ENCODE measurements around the gene SPRYD3.

Gene SPRYD3

GRCh38 chr12:53025250-53025649 is 53.9 kb downstream of the SPRYD3 start:
- TF ChIP-seq, protein P1, sequence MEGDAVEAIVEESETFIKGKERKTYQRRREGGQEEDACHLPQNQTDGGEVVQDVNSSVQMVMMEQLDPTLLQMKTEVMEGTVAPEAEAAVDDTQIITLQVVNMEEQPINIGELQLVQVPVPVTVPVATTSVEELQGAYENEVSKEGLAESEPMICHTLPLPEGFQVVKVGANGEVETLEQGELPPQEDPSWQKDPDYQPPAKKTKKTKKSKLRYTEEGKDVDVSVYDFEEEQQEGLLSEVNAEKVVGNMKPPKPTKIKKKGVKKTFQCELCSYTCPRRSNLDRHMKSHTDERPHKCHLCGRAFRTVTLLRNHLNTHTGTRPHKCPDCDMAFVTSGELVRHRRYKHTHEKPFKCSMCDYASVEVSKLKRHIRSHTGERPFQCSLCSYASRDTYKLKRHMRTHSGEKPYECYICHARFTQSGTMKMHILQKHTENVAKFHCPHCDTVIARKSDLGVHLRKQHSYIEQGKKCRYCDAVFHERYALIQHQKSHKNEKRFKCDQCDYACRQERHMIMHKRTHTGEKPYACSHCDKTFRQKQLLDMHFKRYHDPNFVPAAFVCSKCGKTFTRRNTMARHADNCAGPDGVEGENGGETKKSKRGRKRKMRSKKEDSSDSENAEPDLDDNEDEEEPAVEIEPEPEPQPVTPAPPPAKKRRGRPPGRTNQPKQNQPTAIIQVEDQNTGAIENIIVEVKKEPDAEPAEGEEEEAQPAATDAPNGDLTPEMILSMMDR (IDR thresholded peaks at IDR 0.05; ENCODE audit: low read depth, low read length): no peak
- in situ Hi-C loops (cut with HindIII; ENCODE audit: low sequenced_read_pairs): no loop called here
- no peak for DNase-seq (ENCODE audit: low read depth, low spot score)
- no peak overlapping the region for H3K4me3 ChIP-seq (ENCODE audit: low read depth, low read length)

- TF ChIP-seq, protein P1 (IDR thresholded peaks at IDR 0.05; ENCODE audit: low read depth, low read length): no peak
- in situ Hi-C loops (cut with HindIII; ENCODE audit: low sequenced_read_pairs): no loop called here
- DNase-seq (ENCODE audit: low read depth, low spot score): no peak
- H3K4me3 ChIP-seq (ENCODE audit: low read depth, low read length): no peak overlapping the region
These were observed 64.5 kb downstream of the SPRYD3 start for GRCh38 chr12:53014709-53015108.

Data from astrocyte of the spinal cord (primary cell).